ENCODE measurements around the gene TRIM41.
"Not testable (repeated sequence)": the region's sequence is repeated elsewhere in the genome, so short reads cannot be mapped to it uniquely, and the experiment has no call there.

TRIM41 gene

GRCh38 chr5:181211208-181211607, 11.9 kb upstream of the TRIM41 start:
- DNase-seq (ENCODE audit: low spot score): no peak

GRCh38 chr5:181212080-181212479, 11.0 kb upstream of the TRIM41 start:
- DNase-seq (ENCODE audit: low spot score): no peak

- DNase-seq (ENCODE audit: low spot score): no peak
Observed at GRCh38 chr5:181212934-181213333, 10.1 kb upstream of the TRIM41 start.

- not testable (repeated sequence) for DNase-seq (ENCODE audit: low spot score)
Observed at GRCh38 chr5:181214249-181214648, 8.8 kb upstream of the TRIM41 start.

- DNase-seq (ENCODE audit: low spot score): peak; percentile 23
Observed at GRCh38 chr5:181215997-181216989, 6.8 kb upstream of the TRIM41 start.

- no peak for DNase-seq (ENCODE audit: low spot score)
Observed at GRCh38 chr5:181217111-181217802, 5.8 kb upstream of the TRIM41 start.

GRCh38 chr5:181217803-181218062, 5.3 kb upstream of the TRIM41 start:
- no peak for DNase-seq (ENCODE audit: low spot score)

- no peak for DNase-seq (ENCODE audit: low spot score)
Observed at GRCh38 chr5:181218795-181219124, 4.3 kb upstream of the TRIM41 start.

GRCh38 chr5:181219262-181220177, 3.6 kb upstream of the TRIM41 start:
- DNase-seq (ENCODE audit: low spot score): no peak

- DNase-seq (ENCODE audit: low spot score): no peak
Observed at GRCh38 chr5:181220178-181220515, 2.9 kb upstream of the TRIM41 start.

- no peak for DNase-seq (ENCODE audit: low spot score)
Observed at GRCh38 chr5:181221105-181221791, 1.8 kb upstream of the TRIM41 start.

- peak; percentile 95 for DNase-seq (ENCODE audit: low spot score)
Observed at GRCh38 chr5:181221792-181222629, 1.1 kb upstream of the TRIM41 start.

GRCh38 chr5:181222630-181223057, 437 bp upstream of the TRIM41 start:
- no peak for DNase-seq (ENCODE audit: low spot score)

GRCh38 chr5:181223729-181224389, 778 bp downstream of the TRIM41 start:
- no peak for DNase-seq (ENCODE audit: low spot score)

- DNase-seq (ENCODE audit: low spot score): no peak
Observed at GRCh38 chr5:181224390-181225229, 1.5 kb downstream of the TRIM41 start.

GRCh38 chr5:181229996-181230395, 6.9 kb downstream of the TRIM41 start:
- no peak for DNase-seq (ENCODE audit: low spot score)

- no peak for DNase-seq (ENCODE audit: low spot score)
Observed at GRCh38 chr5:181230551-181230950, 7.5 kb downstream of the TRIM41 start.

- no peak for DNase-seq (ENCODE audit: low spot score)
Observed at GRCh38 chr5:181231432-181231831, 8.4 kb downstream of the TRIM41 start.

- no peak for DNase-seq (ENCODE audit: low spot score)
Observed at GRCh38 chr5:181232593-181232992, 9.5 kb downstream of the TRIM41 start.
